Ectodermal cell (in vitro differentiated cells): ENCODE results near the gene CTDSPL.

Experiments
- H3K27ac ChIP-seq: 2 replicates; pipeline ENCODE4 v1.7.0; 2013; ENCODE audit warnings: mild to moderate bottlenecking, low read depth, low read length; ENCODE audit not compliant: insufficient read depth, poor library complexity, severe bottlenecking
- H3K27me3 ChIP-seq: 2 replicates; pipeline ENCODE4 v1.7.0; 2013; ENCODE audit warnings: mild to moderate bottlenecking, low read length; ENCODE audit not compliant: insufficient read depth, control insufficient read depth, poor library complexity, severe bottlenecking
- H3K36me3 ChIP-seq: one replicate; pipeline ENCODE4 v1.7.0; 2013; ENCODE audit warnings: low read length; ENCODE audit not compliant: control insufficient read depth, insufficient read depth
- H3K4me1 ChIP-seq: one replicate; pipeline ENCODE4 v1.7.0; 2013; ENCODE audit warnings: low read length; ENCODE audit not compliant: control insufficient read depth, insufficient read depth
- H3K4me3 ChIP-seq: 2 replicates; pipeline ENCODE4 v1.7.0; 2013; ENCODE audit warnings: low read depth, low read length, control low read depth; ENCODE audit not compliant: insufficient read depth
- H3K9me3 ChIP-seq: 2 replicates; pipeline ENCODE4 v1.7.0; 2013; ENCODE audit warnings: mild to moderate bottlenecking, low read length, moderate library complexity; ENCODE audit not compliant: control insufficient read depth
- WGBS, 2 experiments: methylation state at CpG; one replicate each; pipeline ENCODE4 v1.1.7; 2013; ENCODE audit warnings: missing lambda C conversion rate in 2 of 2; 5-methylcytosine and 5-hydroxymethylcytosine counted together

Gene CTDSPL

DNA sequence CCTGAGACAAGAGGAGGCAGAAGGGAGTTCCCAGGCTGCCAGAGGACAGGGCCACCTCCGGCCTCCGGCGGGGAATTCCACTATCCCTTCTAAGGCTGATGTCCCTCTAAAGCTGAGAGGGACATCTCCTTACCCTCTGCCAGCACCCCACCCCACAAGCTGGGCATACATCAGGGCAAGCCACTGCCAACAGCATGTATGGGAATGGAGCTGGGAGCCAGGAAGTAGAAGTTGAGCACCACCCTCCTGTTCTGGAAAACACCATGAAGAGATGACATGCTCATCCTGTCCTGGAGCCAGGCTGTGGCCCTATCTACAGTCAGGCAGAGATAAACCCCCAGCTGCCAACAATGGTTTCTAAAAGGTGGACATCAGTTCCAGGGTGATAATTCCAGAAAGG is 160.6 kb downstream of the CTDSPL start:
- Histone ChIP-seq H3K4me3 (no peak overlapping the region), H3K36me3 (no peaks in the 10 kb centered on the region), H3K27me3 (peaks cover 27% of the 10 kb centered on the region), H3K27ac (no peak overlapping the region), H3K4me1 (peaks cover 8% of the 10 kb centered on the region), H3K9me3 (no peaks in the 10 kb centered on the region)
- WGBS, 2 experiments = 75 to 77% methylated on average over 3 of the region's 3 CpGs

GRCh38 chr3:38022896-38023709 is 161.4 kb downstream of the CTDSPL start:
- 89 to 92% methylated on average over 6 of the region's 6 CpGs for whole genome bisulfite sequencing, 2 experiments
- Histone ChIP-seq H3K36me3 (no peaks in the 10 kb centered on the region), H3K27ac (no peak overlapping the region), H3K9me3 (no peaks in the 10 kb centered on the region), H3K4me3 (peak overlapping the region; percentile 57), H3K4me1 (peaks cover 8% of the 10 kb centered on the region), H3K27me3 (peaks cover 35% of the 10 kb centered on the region)

- no peaks in the 10 kb centered on the region for H3K9me3 ChIP-seq
- no peak overlapping the region for H3K27ac ChIP-seq
- H3K4me3 ChIP-seq = no peak overlapping the region
- peaks cover 13% of the 10 kb centered on the region for H3K4me1 ChIP-seq
- H3K27me3 ChIP-seq = peaks cover 69% of the 10 kb centered on the region
- 80 to 83% methylated on average over 4 of the region's 4 CpGs for WGBS, 2 experiments
- no peaks in the 10 kb centered on the region for H3K36me3 ChIP-seq
These were observed 165.2 kb downstream of the CTDSPL start for GRCh38 chr3:38026856-38027255.

DNA sequence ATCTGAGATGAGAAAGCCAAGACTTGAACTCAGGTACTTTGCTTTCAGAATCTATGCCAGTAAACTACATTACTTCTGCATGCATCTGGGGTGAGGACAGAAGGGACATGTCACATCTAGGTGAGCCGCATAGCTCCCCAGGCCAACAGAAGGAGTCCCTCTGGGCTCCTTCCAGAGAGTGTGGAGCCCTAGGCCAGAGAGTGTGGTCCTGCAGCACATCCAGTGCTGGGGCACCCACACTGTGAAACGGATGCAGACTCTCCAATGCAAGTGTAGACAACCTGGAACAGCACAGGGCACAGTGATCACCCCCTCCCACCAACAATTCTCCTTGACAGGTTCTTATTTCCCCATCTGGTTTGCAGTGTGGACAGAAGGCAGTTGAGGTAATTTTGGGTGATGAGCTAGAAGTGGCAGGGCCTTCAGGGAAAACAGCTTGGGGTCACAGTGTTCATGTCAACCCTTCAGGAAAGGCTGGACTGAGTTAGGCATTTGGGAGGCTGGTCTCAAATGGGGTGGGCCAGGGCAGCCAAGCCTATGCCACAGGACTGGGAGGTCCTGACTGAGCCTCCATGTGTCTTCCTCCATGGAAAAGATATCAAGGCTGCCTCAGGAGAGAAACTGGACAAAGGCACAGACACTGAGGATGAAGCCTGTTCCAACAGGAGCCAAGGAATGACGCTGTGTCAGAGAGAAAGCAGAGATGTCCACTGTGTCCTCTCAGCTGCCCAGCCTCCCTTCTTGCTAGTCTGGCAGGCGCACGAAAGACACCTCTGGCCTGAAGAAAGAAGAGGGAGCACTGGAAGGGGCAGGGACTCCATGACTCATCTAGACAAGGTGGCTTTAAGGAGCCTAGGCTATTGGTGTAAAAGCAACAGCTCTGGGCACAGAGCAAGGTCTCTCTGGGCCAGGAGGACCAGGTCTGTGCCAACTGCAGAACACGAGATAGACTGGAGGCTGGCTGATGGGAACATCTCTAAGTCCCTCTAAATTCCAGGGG is 166.1 kb downstream of the CTDSPL start:
- WGBS, 2 experiments = 90 to 93% methylated on average over 6 of the region's 6 CpGs
- H3K9me3 ChIP-seq = no peaks in the 10 kb centered on the region
- no peak overlapping the region for H3K4me3 ChIP-seq
- H3K4me1 ChIP-seq = peaks cover 13% of the 10 kb centered on the region
- H3K27ac ChIP-seq = no peak overlapping the region
- no peaks in the 10 kb centered on the region for H3K36me3 ChIP-seq
- H3K27me3 ChIP-seq = peaks cover 78% of the 10 kb centered on the region

- 3% methylated on average over 45 of the region's 45 CpGs for WGBS, 2 experiments
- peaks cover 77% of the 10 kb centered on the region for H3K27me3 ChIP-seq
- H3K4me3 ChIP-seq = peak overlapping the region; percentile 62
- H3K9me3 ChIP-seq = no peaks in the 10 kb centered on the region
- no peak overlapping the region for H3K27ac ChIP-seq
- H3K36me3 ChIP-seq = no peaks in the 10 kb centered on the region
- H3K4me1 ChIP-seq = peaks cover 11% of the 10 kb centered on the region
These were observed 167.1 kb downstream of the CTDSPL start for GRCh38 chr3:38028621-38029361.

GRCh38 chr3:38029400-38030125 is 167.9 kb downstream of the CTDSPL start, which contains the start of gene PLCD1:
Gene PLCD1 (minus strand): TSS chr3:38029642. CDS start chr3:38029539, 103 bp downstream.
- 2% methylated on average over 75 of the region's 75 CpGs for WGBS, 2 experiments
- H3K27me3 ChIP-seq = peaks cover 75% of the 10 kb centered on the region
- peak within 1 kb of the TSS; percentile 62 for H3K4me3 ChIP-seq
- no peaks in the 10 kb centered on the region for H3K36me3 ChIP-seq
- H3K27ac ChIP-seq = no peak within 1 kb of the TSS
- H3K4me1 ChIP-seq = peaks cover 8% of the 10 kb centered on the region
- H3K9me3 ChIP-seq = no peaks in the 10 kb centered on the region

DNA sequence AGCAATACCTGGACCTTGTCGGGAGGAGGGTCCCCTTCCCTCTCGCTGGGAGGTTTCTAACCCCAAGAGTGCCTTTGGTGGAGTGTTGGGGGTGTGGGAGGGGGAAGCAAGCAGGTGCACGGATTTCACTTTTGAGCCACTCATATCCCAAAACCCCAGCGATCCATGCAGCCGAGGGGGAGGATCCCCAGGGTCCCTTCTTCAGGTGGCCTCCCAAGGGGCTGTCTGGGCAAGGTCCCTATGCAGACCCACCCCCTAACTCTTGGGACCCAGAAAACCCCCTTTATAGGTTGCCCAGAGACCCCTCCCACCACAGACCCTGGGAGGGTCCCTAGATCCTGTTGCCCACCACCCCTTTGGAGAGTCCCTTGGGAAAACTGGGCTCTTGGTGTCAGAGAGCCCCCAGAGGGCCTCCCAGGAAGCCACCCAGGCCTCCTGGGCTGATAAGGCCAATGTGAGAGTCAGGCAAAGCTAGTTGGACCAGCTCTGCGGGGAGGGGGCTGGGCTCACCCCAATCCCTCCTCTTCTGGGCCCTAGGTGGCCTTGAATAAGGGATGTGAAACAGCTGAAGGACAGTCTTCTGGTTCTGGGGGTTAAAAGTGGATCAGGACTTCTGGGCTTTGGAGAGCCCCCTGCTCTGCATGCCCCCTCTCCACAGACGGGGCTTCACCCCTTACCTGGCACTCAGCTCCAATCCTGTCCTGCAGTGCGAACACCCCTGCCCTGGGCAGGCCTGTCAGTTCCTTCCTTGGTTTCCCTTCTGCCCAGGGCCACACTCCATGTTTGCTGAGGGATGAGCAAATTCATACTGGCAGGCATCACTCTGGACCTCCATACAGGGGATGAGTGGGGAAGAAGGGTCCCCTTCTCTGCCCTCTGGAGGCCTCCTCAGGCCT is 168.7 kb downstream of the CTDSPL start:
- H3K27me3 ChIP-seq = peaks cover 73% of the 10 kb centered on the region
- peak overlapping the region; percentile 62 for H3K4me3 ChIP-seq
- H3K27ac ChIP-seq = no peak overlapping the region
- H3K4me1 ChIP-seq = peaks cover 7% of the 10 kb centered on the region
- no peaks in the 10 kb centered on the region for H3K36me3 ChIP-seq
- no peaks in the 10 kb centered on the region for H3K9me3 ChIP-seq
- WGBS, 2 experiments = 57 to 63% methylated on average over 8 of the region's 8 CpGs

DNA sequence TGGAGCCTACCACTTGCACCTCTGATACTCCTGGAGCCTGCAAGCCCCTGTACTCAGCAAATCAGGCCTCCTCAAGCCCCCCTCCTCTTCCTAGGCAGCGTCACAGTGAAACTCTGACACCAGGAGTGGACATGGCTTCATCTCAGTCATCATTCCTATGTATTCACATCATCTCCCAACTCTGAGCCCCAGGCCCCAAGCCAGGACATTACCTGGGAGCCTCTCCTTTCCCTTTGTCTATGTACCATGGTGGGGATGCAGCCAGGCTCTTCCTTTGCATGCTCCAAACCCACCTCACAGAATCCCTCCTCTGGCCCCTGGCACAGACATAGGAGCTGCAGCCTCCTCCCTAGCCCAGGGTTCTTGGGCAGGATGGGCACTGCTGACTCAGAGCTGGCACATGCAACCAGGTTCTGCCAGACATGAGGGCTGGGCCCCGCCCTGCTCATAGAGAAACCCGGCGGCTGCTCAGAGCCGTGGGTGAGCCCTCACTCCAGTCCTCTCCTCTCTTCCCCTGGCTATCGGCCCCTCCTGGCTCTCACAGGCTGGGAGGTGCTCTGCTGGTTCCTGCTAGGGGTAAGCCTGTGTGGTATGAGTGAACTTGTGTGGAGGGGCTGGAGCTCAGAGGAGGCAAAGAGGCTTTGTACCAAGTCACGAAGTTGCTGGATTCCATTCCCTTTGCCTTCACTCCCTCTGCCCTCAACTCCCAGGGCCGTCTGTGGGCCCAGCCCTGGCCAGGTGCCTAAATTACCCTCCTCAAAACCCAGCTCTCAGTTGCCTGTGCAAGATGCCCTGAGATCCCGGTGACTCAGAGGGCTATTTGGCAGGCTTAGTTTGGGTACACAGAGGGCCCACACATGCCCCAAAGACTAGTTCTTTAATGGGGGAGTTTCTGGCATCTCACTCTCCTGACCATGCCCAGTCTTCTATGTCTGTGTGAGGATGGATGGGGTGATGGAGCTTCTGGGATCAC is 169.6 kb downstream of the CTDSPL start:
- Histone ChIP-seq H3K27ac (no peak overlapping the region), H3K36me3 (no peaks in the 10 kb centered on the region), H3K4me3 (no peak overlapping the region), H3K9me3 (no peaks in the 10 kb centered on the region), H3K4me1 (peaks cover 4% of the 10 kb centered on the region), H3K27me3 (peaks cover 64% of the 10 kb centered on the region)
- WGBS, 2 experiments = 79 to 82% methylated on average over 8 of the region's 9 CpGs
